DND-41 (cell line): ENCODE data around the gene ARHGAP45.
"Not testable (repeated sequence)": the region's sequence is repeated elsewhere in the genome, so short reads cannot be mapped to it uniquely, and the experiment has no call there.

Source experiments
- ATAC-seq: fragments of 200-7000 bp; cut with Tn5 transposase; 3 replicates; pipeline ENCODE4 v1.9.1; 2021; ENCODE audit warnings: low read depth; ENCODE audit not compliant: insufficient read depth
- DNase-seq: peaks from one replicate; pipeline ENCODE4 v3.0.0-alpha.2; 2020
- H2AFZ ChIP-seq: 2 replicates; pipeline ENCODE4 v1.6.0; 2012; ENCODE audit warnings: low read depth, low read length
- H3K27ac ChIP-seq: 2 replicates; pipeline ENCODE4 v1.5.1; 2012; ENCODE audit warnings: low read length, inconsistent platforms
- H3K27me3 ChIP-seq: fragments of 200-600 bp; sonication (generic); 2 replicates; pipeline ENCODE4 v1.6.0; 2012; ENCODE audit warnings: low read length, mild to moderate bottlenecking, inconsistent platforms; ENCODE audit not compliant: insufficient read depth, poor library complexity
- H3K36me3 ChIP-seq: 2 replicates; pipeline ENCODE4 v1.5.1; 2012; ENCODE audit warnings: low read length, inconsistent platforms; ENCODE audit not compliant: insufficient read depth
- H3K4me1 ChIP-seq: 2 replicates; pipeline ENCODE4 v1.5.1; 2012; ENCODE audit warnings: mild to moderate bottlenecking, low read length; ENCODE audit not compliant: insufficient read depth
- H3K4me2 ChIP-seq: 2 replicates; pipeline ENCODE4 v1.6.0; 2012; ENCODE audit warnings: mild to moderate bottlenecking, moderate library complexity, low read length, inconsistent platforms; ENCODE audit not compliant: insufficient read depth
- H3K4me3 ChIP-seq, 2 experiments: fragments of 200-600 bp in 1 of 2; shearing (Covaris generic) in 1 of 2; 2 replicates each; pipeline ENCODE4 v1.5.1; 2012 to 2016; ENCODE audit warnings: inconsistent platforms in 2 of 2, low read length in 2 of 2, mild to moderate bottlenecking in 2 of 2, low read depth in 1 of 2, moderate library complexity in 1 of 2
- H3K79me2 ChIP-seq: 2 replicates; pipeline ENCODE4 v1.6.0; 2012; ENCODE audit warnings: low read length, inconsistent platforms; ENCODE audit not compliant: insufficient read depth
- H3K9ac ChIP-seq: 2 replicates; pipeline ENCODE4 v1.6.0; 2012; ENCODE audit warnings: low read depth, mild to moderate bottlenecking, inconsistent platforms, low read length, moderate library complexity
- H3K9me3 ChIP-seq: 2 replicates; pipeline ENCODE4 v1.5.1; 2012; ENCODE audit warnings: low read length, moderate library complexity, mild to moderate bottlenecking, inconsistent platforms; ENCODE audit not compliant: insufficient read depth, severe bottlenecking
- H4K20me1 ChIP-seq: 2 replicates; pipeline ENCODE4 v1.6.0; 2012; ENCODE audit warnings: low read length; ENCODE audit not compliant: insufficient read depth
- CTCF ChIP-seq: IDR thresholded peaks from 2 replicates; pipeline ENCODE4 v1.5.1; 2012; ENCODE audit warnings: borderline replicate concordance, low read length, moderate library complexity, mild to moderate bottlenecking; ENCODE audit not compliant: poor library complexity, severe bottlenecking; ENCODE audit errors: extremely low read depth
- EZH2 ChIP-seq: IDR thresholded peaks from 3 replicates; pipeline ENCODE4 v1.6.1; 2012; ENCODE audit warnings: borderline replicate concordance, low read depth, mild to moderate bottlenecking, moderate library complexity, low read length, inconsistent platforms; ENCODE audit not compliant: severe bottlenecking

Gene ARHGAP45

GRCh38 chr19:1128106-1128505 lies 61.1 kb downstream of the ARHGAP45 start:
- H3K4me3 ChIP-seq, result no peak overlapping the region
- H3K4me1 ChIP-seq, result peaks cover 24% of the 10 kb centered on the region
- peaks cover 7% of the 10 kb centered on the region for H4K20me1 ChIP-seq
- no peaks in the 10 kb centered on the region for H3K9me3 ChIP-seq
- no peak for TF ChIP-seq CTCF
- no peak for TF ChIP-seq EZH2
- H3K27me3 ChIP-seq, result no peaks in the 10 kb centered on the region
- peaks cover 25% of the 10 kb centered on the region for H3K79me2 ChIP-seq
- no peak for ATAC-seq
- H3K9ac ChIP-seq, result no peak overlapping the region
- peaks cover 33% of the 10 kb centered on the region for H3K36me3 ChIP-seq
- DNase-seq, result no peak
- no peak overlapping the region for H3K4me2 ChIP-seq
- no peak overlapping the region for H2AFZ ChIP-seq
- H3K27ac ChIP-seq, result no peak overlapping the region

- H3K79me2 ChIP-seq, result peaks cover 28% of the 10 kb centered on the region
- peaks cover 25% of the 10 kb centered on the region for H3K4me1 ChIP-seq
- not testable (repeated sequence) for H3K27ac ChIP-seq, H3K4me3 ChIP-seq, H4K20me1 ChIP-seq, H3K9me3 ChIP-seq, H2AFZ ChIP-seq, H3K9ac ChIP-seq, H3K4me2 ChIP-seq, DNase-seq, H3K27me3 ChIP-seq, ATAC-seq
- H3K36me3 ChIP-seq, result peaks cover 24% of the 10 kb centered on the region
These were observed 62.1 kb downstream of the ARHGAP45 start for GRCh38 chr19:1129084-1129483.

- no peak overlapping the region for H3K4me3 ChIP-seq
- no peak overlapping the region for H2AFZ ChIP-seq
- DNase-seq (no peak), ATAC-seq (no peak)
- H3K9ac ChIP-seq, result no peak overlapping the region
- no peaks in the 10 kb centered on the region for H3K9me3 ChIP-seq
- peaks cover 19% of the 10 kb centered on the region for H3K36me3 ChIP-seq
- H4K20me1 ChIP-seq, result no peaks in the 10 kb centered on the region; the same call in none of the 2 replicates
- peaks cover 28% of the 10 kb centered on the region for H3K79me2 ChIP-seq
- no peak for TF ChIP-seq CTCF
- TF ChIP-seq EZH2, result no peak
- no peak overlapping the region for H3K27ac ChIP-seq
- peaks cover 25% of the 10 kb centered on the region for H3K4me1 ChIP-seq
- no peaks in the 10 kb centered on the region for H3K27me3 ChIP-seq
- H3K4me2 ChIP-seq, result no peak overlapping the region
These were observed 62.6 kb downstream of the ARHGAP45 start for GRCh38 chr19:1129535-1129934.

GRCh38 chr19:1130771-1131717 lies 64.1 kb downstream of the ARHGAP45 start:
- Histone ChIP-seq H3K9ac (peak overlapping the region; percentile 71), H3K4me3 (peak overlapping the region; percentile 33 to 62; a peak in 3 of 4 replicates), H3K4me2 (peak overlapping the region; percentile 86), H3K9me3 (no peaks in the 10 kb centered on the region), H3K27ac (peak overlapping the region; percentile 80), H3K27me3 (no peaks in the 10 kb centered on the region), H3K79me2 (peaks cover 28% of the 10 kb centered on the region), H3K4me1 (peaks cover 25% of the 10 kb centered on the region), H4K20me1 (no peaks in the 10 kb centered on the region; the same call in none of the 2 replicates), H3K36me3 (peaks cover 15% of the 10 kb centered on the region), H2AFZ (peak overlapping the region; percentile 82; the same call in 1 of the 2 replicates)
- TF ChIP-seq CTCF (no peak), EZH2 (no peak)
- ATAC-seq (no peak), DNase-seq (no peak)
